Dedifferentiated amniotic fluid mesenchymal stem cell (primary cell): ENCODE results near the gene GCG.

Source experiments
- DNase-seq: peaks from one replicate; pipeline ENCODE4 v3.0.0-alpha.2; 2016; ENCODE audit errors: extremely low spot score

The GCG gene

DNA sequence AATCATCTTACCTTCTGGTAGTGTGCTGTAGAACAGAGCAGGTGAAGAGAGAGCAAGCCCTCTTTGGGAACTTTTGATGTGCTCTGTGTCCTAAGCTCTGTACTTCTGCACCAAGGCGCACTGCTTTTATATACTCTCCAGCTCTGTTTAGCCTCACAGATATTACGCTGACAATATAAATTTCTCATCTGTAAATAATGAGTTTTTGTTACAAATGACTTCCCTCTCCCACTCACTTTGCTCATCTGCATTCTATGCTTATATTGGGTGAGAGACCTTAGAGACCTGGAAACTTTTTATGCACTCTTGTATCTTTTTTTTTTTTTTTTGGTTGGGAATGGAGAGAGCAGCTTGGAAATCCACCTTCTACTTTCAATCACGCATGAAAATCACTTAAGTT, at the start of gene GCG:
Gene GCG, minus strand, starts transcription at position 101 of the 400 bp plus-strand sequence. CDS start 3,069 bp downstream, outside the sequence.
- DNase-seq = no peak

- DNase-seq = no peak
Observed at GRCh38 chr2:162200636-162201035, 48.6 kb upstream of the GCG start.

GRCh38 chr2:162199913-162200312, 47.9 kb upstream of the GCG start:
- DNase-seq = no peak

GRCh38 chr2:162198239-162198638, 46.2 kb upstream of the GCG start:
- peak; percentile 22 for DNase-seq

GRCh38 chr2:162197069-162197825, 45.2 kb upstream of the GCG start:
- peak; percentile 48 for DNase-seq

GRCh38 chr2:162196638-162197037, 44.6 kb upstream of the GCG start:
- peak; percentile 34 for DNase-seq

DNA sequence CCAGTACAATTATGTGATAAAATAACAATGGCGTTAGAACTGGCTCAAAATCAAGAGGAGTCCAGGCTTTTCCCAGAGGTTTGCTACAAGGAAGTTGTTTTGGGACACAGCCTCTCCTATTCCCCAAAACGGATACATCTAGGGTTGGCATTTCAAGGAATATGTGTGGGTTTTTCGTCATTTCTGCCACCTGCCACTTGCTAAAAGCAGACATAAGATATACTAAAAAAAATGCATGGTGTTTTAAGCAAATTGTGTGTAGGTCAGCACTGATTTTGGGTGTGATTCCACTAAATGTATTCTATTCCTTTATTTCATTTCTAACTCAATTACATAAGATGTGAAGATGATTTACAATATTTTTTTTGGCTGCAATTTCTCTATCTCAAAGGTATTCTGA, 36.4 kb upstream of the GCG start:
- no peak for DNase-seq

- DNase-seq = no peak
Observed at GRCh38 chr2:162185541-162186232, 33.6 kb upstream of the GCG start.

DNA sequence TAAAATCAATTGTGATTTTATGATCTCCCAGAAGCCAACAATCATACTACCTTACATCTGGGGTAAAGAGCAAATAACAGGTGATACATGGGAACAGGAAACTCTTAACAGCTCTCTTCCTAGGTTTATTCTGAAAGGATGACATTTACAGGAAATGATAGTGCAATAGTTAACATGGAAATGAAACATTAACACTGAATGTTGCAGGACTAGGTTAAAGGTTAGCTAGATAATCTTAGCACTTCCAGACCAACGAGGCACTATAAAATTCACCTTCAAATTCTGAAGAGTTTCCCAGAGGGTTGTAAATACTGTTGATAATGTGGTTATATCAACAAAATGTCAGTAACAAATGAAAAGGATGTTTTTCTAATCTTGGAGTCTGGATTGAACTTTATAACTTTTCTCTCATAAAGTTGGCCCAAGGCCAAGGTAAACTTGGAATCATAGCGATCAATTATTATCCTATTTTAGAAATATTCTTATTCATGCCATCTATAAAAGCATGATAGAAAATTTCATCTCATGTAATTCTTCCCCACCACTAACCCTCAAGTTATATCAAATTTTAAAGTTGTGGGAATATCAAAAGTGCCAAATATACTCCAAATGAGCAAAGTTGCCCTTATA, 32.9 kb upstream of the GCG start:
- no peak for DNase-seq

- DNase-seq = no peak
Observed at GRCh38 chr2:162184359-162184758, 32.3 kb upstream of the GCG start.

DNA sequence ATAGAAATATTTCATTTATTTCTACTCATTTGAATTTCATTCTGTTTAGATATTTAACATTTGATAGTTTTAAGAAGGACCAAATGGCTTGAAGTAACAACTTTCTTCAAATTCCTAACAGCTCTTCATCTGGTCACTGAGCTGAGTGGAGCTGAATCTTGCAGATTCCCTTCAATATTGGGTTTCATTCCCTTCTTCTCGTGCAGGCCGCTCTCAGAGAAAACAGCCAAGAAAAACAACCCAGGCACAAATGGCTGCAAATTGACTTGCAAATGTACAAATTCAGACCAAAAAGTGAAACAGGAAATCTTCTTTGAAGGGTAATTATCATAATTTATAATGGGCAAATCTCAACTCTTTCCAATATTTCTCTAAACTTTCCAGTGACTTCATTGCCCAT, 30.3 kb upstream of the GCG start:
- DNase-seq = no peak

GRCh38 chr2:162177301-162177700, 25.3 kb upstream of the GCG start:
- DNase-seq = no peak

DNA sequence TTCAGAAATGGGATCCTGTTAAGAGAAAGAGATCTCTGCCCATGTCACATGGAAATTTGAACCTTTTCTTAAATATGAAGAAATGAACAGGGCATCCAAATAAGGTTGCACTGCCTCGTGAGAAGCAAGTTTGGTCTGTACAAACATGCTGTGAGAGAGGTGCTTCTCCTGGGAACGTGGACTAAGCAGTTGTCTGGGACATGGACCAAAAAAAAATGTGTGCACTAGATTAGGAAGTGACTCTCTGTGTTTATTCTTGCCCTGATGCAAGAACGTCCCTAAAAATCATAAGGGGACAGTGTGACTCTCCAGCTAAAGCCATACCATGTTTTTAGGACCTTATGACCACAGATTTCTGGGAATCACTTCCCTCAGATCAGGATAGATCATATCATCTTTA, 23.7 kb upstream of the GCG start:
- DNase-seq = no peak

GRCh38 chr2:162174746-162175145, 22.7 kb upstream of the GCG start:
- DNase-seq = no peak

- no peak for DNase-seq
Observed at GRCh38 chr2:162172802-162173370, 20.8 kb upstream of the GCG start.

- DNase-seq = no peak
Observed at GRCh38 chr2:162166745-162167144, 14.7 kb upstream of the GCG start.

GRCh38 chr2:162166174-162166573, 14.1 kb upstream of the GCG start:
- no peak for DNase-seq

DNA sequence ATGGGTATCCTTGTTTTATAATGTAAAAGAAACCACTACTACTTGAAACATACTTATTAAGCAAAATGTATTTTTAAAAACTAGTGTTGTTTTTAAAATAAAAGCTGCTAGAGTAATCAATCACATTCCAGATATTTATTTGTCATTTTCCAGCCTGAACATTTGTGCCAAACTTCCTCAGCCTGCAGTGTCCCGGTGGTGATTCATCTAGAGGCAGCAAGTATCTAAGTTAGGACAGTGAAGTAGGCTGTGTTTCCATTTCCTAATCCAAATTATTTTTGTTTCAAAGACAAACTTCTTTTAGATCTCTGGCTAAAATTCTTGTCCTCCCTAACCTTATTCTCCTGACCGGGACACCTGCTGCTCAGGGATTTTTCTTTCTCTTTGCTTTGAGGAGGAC, 12.8 kb upstream of the GCG start:
- no peak for DNase-seq

GRCh38 chr2:162159446-162159845, 7.4 kb upstream of the GCG start:
- no peak for DNase-seq

GRCh38 chr2:162156149-162156548, 4.1 kb upstream of the GCG start:
- no peak for DNase-seq

GRCh38 chr2:162155093-162155492, 3.0 kb upstream of the GCG start:
- no peak for DNase-seq

DNA sequence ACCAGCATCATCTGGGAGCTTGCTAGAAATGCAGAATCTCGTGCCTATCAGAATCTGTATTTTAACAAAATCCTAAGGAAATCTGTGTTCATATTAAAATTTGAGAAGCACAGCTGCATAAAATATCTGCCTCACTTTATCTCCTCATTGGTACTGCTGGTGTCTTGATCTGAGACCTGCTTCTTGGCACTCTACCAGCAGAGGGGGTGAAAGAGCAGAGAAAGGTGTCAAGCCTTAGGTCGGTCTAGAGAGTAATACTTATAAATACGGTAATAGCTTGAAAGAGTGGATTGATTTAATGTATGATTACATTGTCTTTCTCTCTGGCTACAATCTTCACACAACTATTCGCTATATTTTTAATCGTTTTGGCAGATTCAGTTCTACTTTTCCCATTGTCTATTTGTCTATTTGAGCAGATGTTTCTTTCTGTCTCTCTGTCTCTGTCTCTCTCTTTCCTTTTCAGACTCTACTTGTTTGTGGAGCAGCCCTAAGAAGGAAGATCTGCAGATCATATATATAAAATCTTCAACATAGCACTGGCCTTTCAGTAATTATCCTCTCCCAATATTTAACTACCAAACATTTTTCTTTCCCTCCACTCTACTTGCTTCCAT, 1.7 kb upstream of the GCG start:
- peak; percentile 52 for DNase-seq
